ENCODE results near the gene PTPN18. TPM values are rescaled to one million over a fixed set of nuclear protein-coding genes. Genes with fewer than 3 reads are reported as not detected.
A peak's percentile ranks its signal among the peaks of the same experiment; 100 is the strongest.

Gene PTPN18
- total RNA-seq, 3 donors from 2014 or later (not counting 1 experiment from before 2014, with no cell fraction given) = 189 to 194 (median 192) TPM

- peak overlapping the region; percentile 76 for H3K27ac ChIP-seq (ENCODE audit: low read length)
- H3K36me3 ChIP-seq (ENCODE audit: control insufficient read depth, insufficient read depth, low read length) = peaks cover 14% of the 10 kb centered on the region
- H3K9me3 ChIP-seq (ENCODE audit: control insufficient read depth, insufficient read depth, low read length) = no peaks in the 10 kb centered on the region
- peaks cover 64% of the 10 kb centered on the region for H3K4me1 ChIP-seq (ENCODE audit: control insufficient read depth, insufficient read depth, low read length)
- ATAC-seq = peak; percentile 27 to 43 (median 29)
- H3K27me3 Mint-ChIP-seq (ENCODE audit: low read depth in 2 of 2) = no peaks in the 10 kb centered on the region
- peak overlapping the region; percentile 87 for H3K4me3 Mint-ChIP-seq
- H3K4me1 Mint-ChIP-seq = peaks cover 62 to 67% of the 10 kb centered on the region in 2 donors
- WGBS (ENCODE audit: insufficient coverage) = 14% methylated on average over 18 of the region's 18 CpGs
- no peak for TF ChIP-seq CTCF (IDR thresholded peaks at IDR 0.05)
- H3K27me3 ChIP-seq (ENCODE audit: control insufficient read depth, insufficient read depth, low read length) = no peaks in the 10 kb centered on the region
- peaks cover 10% of the 10 kb centered on the region for H3K36me3 Mint-ChIP-seq
- H3K27ac Mint-ChIP-seq = peak overlapping the region; percentile 95
- intact Hi-C loops (cut with micrococcal nuclease) = loop anchor here (2.0 kb wide), 1 partner anchor 29 kb away; the partner anchor contains the start of gene IMP4
- DNase-seq = no peak
- H3K9me3 Mint-ChIP-seq = no peaks in the 10 kb centered on the region
- H3K4me3 ChIP-seq (ENCODE audit: low read length) = peak overlapping the region; percentile 64
Measured at GRCh38 chr2:130371723-130372054, 15.8 kb downstream of the PTPN18 start.

- H3K4me1 Mint-ChIP-seq = peaks cover 66 to 73% of the 10 kb centered on the region in 2 donors
- H3K27ac ChIP-seq (ENCODE audit: low read length) = peak overlapping the region; percentile 76
- DNase-seq = peak; percentile 63 to 82
- under 1% methylated on average over 81 of the region's 81 CpGs for WGBS (ENCODE audit: insufficient coverage)
- peak overlapping the region; percentile 64 for H3K4me3 ChIP-seq (ENCODE audit: low read length)
- TF ChIP-seq CTCF (IDR thresholded peaks at IDR 0.05) = peak; percentile 64
- H3K27ac Mint-ChIP-seq = peak overlapping the region; percentile 95
- ATAC-seq = peak; percentile 73 to 85 (median 83)
- no peaks in the 10 kb centered on the region for H3K9me3 ChIP-seq (ENCODE audit: control insufficient read depth, insufficient read depth, low read length)
- H3K27me3 ChIP-seq (ENCODE audit: control insufficient read depth, insufficient read depth, low read length) = no peaks in the 10 kb centered on the region
- H3K36me3 ChIP-seq (ENCODE audit: control insufficient read depth, insufficient read depth, low read length) = peaks cover 14% of the 10 kb centered on the region
- H3K4me3 Mint-ChIP-seq = peak overlapping the region; percentile 87
- peaks cover 10% of the 10 kb centered on the region for H3K36me3 Mint-ChIP-seq
- peaks cover 67% of the 10 kb centered on the region for H3K4me1 ChIP-seq (ENCODE audit: control insufficient read depth, insufficient read depth, low read length)
- no peaks in the 10 kb centered on the region for H3K9me3 Mint-ChIP-seq
- H3K27me3 Mint-ChIP-seq (ENCODE audit: low read depth in 2 of 2) = no peaks in the 10 kb centered on the region
- intact Hi-C loops (cut with micrococcal nuclease) = loop anchor here (2.0 kb wide), 1 partner anchor 29 kb away; the partner anchor contains the start of gene IMP4
Measured at GRCh38 chr2:130372055-130372832, 16.4 kb downstream of the PTPN18 start.

GRCh38 chr2:130372833-130373807, 17.3 kb downstream of the PTPN18 start:
- no peaks in the 10 kb centered on the region for H3K27me3 ChIP-seq (ENCODE audit: control insufficient read depth, insufficient read depth, low read length)
- Mint-ChIP-seq H3K36me3 (peaks cover 10% of the 10 kb centered on the region), H3K27ac (peak overlapping the region; percentile 73 to 95), H3K27me3 (ENCODE audit: low read depth in 2 of 2) (no peaks in the 10 kb centered on the region), H3K9me3 (no peaks in the 10 kb centered on the region), H3K4me3 (peak overlapping the region; percentile 87), H3K4me1 (peaks cover 75 to 80% of the 10 kb centered on the region in 2 donors)
- 57% methylated on average over 24 of the region's 24 CpGs for WGBS (ENCODE audit: insufficient coverage)
- peaks cover 72% of the 10 kb centered on the region for H3K4me1 ChIP-seq (ENCODE audit: control insufficient read depth, insufficient read depth, low read length)
- TF ChIP-seq CTCF (IDR thresholded peaks at IDR 0.05) = peak; percentile 22
- peak in 1 of 2 donors; percentile 44 for DNase-seq
- ATAC-seq = no peak
- H3K4me3 ChIP-seq (ENCODE audit: low read length) = peak overlapping the region; percentile 64
- peaks cover 16% of the 10 kb centered on the region for H3K36me3 ChIP-seq (ENCODE audit: control insufficient read depth, insufficient read depth, low read length)
- no peaks in the 10 kb centered on the region for H3K9me3 ChIP-seq (ENCODE audit: control insufficient read depth, insufficient read depth, low read length)
- intact Hi-C loops (cut with micrococcal nuclease) = loop anchor here (2.0 kb wide), 1 partner anchor 30 kb away; the partner anchor contains the start of gene IMP4
- H3K27ac ChIP-seq (ENCODE audit: low read length) = peak overlapping the region; percentile 38

Data from natural killer cell (primary cell).